Measurements from ENCODE around the gene PSME3. TPM values are rescaled to one million over a fixed set of nuclear protein-coding genes. Genes with fewer than 3 reads are reported as not detected.
A peak's percentile ranks its signal among the peaks of the same experiment; 100 is the strongest.

The PSME3 gene
- total and polyA plus RNA-seq, 11 donors = 47.4 to 157 (median 67.7) TPM

DNA sequence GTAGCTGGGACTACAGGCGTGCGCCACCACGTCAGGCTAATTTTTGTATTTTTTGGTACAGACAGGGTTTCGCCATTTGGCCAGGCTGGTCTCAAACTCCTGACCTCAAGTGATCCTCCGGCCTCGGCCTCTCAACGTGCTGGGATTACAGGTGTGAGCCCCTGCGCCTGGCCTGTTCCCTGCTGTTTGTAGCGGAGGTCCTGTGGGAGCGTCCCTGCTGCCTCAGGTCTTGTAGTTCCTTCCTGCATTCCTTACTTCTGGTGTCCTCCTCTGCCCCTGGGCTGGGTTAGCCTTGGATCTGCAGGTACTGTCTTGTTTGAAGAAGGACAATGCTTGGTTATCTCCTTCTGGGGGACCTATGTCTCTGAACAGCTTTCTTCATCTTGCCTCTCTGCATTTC, 43.8 kb downstream of the PSME3 start:
- Histone ChIP-seq H3K4me3 (no peak overlapping the region), H3K27ac (no peak overlapping the region), H3K9me3 (no peaks in the 10 kb centered on the region), H3K36me3 (no peaks in the 10 kb centered on the region), H3K27me3 (peaks cover 0 to 4% (median 0%) of the 10 kb centered on the region in 9 donors), H3K4me1 (no peaks in the 10 kb centered on the region)
- intact Hi-C loops (cut with DNase I) = no loop called here
- TF ChIP-seq, protein P1, sequence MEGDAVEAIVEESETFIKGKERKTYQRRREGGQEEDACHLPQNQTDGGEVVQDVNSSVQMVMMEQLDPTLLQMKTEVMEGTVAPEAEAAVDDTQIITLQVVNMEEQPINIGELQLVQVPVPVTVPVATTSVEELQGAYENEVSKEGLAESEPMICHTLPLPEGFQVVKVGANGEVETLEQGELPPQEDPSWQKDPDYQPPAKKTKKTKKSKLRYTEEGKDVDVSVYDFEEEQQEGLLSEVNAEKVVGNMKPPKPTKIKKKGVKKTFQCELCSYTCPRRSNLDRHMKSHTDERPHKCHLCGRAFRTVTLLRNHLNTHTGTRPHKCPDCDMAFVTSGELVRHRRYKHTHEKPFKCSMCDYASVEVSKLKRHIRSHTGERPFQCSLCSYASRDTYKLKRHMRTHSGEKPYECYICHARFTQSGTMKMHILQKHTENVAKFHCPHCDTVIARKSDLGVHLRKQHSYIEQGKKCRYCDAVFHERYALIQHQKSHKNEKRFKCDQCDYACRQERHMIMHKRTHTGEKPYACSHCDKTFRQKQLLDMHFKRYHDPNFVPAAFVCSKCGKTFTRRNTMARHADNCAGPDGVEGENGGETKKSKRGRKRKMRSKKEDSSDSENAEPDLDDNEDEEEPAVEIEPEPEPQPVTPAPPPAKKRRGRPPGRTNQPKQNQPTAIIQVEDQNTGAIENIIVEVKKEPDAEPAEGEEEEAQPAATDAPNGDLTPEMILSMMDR (IDR thresholded peaks at IDR 0.05) = no peak
- TF ChIP-seq POLR2A (IDR thresholded peaks at IDR 0.05) = no peak
- WGBS, 4 donors = 87 to 93% (median 90%) methylated on average over 10 of the region's 10 CpGs
- ATAC-seq = no peak
- DNase-seq = no peak

DNA sequence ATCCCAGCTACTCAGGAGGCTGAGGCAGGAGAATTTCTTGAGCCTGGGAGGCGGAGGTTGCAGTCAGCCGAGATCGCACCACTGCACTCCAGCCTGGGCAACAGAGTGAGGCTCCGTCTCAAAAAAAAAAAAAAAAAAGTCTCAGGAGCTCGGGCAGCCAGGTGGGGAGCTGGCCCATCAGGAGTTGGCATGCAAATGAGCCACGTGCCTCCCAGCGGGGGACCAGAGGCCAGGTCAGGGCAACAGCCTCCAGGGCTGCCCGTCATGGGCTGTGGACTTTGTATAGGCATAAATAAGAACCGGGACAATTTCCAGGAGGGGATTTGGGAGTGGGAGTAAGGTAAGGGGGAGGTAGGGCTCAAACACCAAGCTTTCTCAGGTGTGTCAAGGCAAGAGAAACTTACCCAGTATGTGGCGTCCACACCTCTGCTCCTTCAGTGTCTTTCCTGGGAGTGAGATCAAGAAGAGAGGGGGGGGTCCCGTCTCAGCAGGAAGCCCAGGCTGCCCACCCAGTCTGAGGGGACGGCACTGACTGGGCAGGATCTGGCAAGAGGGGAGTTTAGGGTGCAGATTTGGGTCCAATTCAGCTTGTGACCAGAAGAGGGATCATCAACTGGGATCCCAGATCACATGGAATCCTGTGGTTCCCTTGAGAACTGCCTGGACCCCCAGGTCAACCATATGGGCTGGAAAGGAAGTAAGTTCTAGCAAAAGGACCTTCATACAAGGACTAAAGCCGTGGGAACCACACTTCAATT, 45.1 kb downstream of the PSME3 start:
- intact Hi-C loops (cut with DNase I) = no loop called here

DNA sequence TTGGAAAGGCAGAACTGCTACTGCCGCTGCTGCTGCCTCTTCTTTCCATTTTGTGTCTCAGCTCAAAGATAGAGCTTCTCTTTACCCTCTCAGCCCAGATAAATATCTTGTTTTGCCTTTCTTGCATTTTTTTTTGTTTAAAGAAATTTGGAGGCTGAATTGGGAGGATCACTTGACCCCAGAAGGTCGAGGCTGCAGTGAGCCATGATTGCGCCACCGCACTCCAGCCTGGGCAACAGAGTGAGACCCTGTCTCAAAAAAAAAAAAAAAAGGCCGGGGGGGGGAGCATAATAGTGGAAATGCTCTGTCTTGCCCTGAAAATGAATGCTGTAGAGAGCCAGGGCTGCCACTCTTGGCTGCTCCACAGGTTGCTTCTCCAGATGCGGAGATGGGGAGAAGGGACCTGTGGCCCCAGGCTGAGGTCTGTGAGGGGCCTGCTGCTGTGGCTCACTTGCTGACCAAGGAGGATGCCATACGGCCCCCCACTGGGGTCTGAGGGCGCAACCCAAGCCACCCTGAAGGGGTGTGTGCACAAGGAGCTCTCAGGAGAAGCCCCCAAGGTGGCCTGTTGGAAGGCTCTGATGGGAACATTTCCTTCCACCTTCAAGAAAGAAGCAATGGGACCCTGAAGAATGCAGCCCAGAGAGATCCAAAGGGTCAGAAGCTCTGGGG, 45.9 kb downstream of the PSME3 start:
- Histone ChIP-seq H3K9me3 (no peaks in the 10 kb centered on the region), H3K27ac (peak overlapping the region in 1 of 12 donors; percentile 29), H3K36me3 (no peaks in the 10 kb centered on the region), H3K27me3 (peaks cover 0 to 4% (median 0%) of the 10 kb centered on the region in 9 donors), H3K4me3 (no peak overlapping the region), H3K4me1 (no peaks in the 10 kb centered on the region)
- intact Hi-C loops (cut with DNase I) = no loop called here
- no peak for ATAC-seq
- 78 to 86% (median 82%) methylated on average over 6 to 8 of the region's 8 CpGs for WGBS, 4 donors
- no peak for DNase-seq
- TF ChIP-seq, protein P1 (IDR thresholded peaks at IDR 0.05) = no peak
- no peak for TF ChIP-seq POLR2A (IDR thresholded peaks at IDR 0.05)

More for the DNA sequence above, 45.1 kb downstream of the PSME3 start:
- ATAC-seq = no peak
- Histone ChIP-seq H3K4me1 (no peaks in the 10 kb centered on the region), H3K27ac (no peak overlapping the region), H3K36me3 (no peaks in the 10 kb centered on the region), H3K4me3 (no peak overlapping the region), H3K9me3 (no peaks in the 10 kb centered on the region), H3K27me3 (peaks cover 0 to 4% (median 0%) of the 10 kb centered on the region in 9 donors)
- no peak for DNase-seq
- TF ChIP-seq, protein P1 (IDR thresholded peaks at IDR 0.05) = peak in 1 of 12 donors; percentile 13
- no peak for TF ChIP-seq POLR2A (IDR thresholded peaks at IDR 0.05)
- WGBS, 4 donors = 46 to 52% (median 47%) methylated on average over 13 of the region's 13 CpGs

DNA sequence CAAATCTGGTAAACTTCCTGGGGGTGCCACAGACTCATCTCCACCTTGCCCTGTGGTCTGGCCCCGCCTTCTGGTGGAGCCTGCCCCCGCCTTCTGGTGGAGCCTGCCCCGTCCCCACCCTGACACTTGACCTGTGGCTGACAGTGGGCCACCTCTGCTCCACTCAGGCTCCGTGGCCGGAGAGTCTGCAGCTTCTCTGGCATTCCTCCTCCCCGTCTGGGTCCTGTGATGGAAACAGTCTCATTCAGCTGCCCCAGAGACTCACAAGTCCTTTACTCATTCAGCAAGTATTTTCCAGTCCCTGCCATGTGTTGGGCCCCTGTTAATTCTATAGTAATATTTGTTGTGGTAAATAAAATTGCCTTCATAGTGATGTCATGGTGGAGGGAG, 46.4 kb downstream of the PSME3 start:
- Histone ChIP-seq H3K36me3 (no peaks in the 10 kb centered on the region), H3K4me1 (no peaks in the 10 kb centered on the region), H3K27me3 (peaks cover 0 to 4% (median 0%) of the 10 kb centered on the region in 9 donors), H3K9me3 (no peaks in the 10 kb centered on the region), H3K4me3 (no peak overlapping the region), H3K27ac (no peak overlapping the region)
- DNase-seq (no peak), ATAC-seq (no peak)
- TF ChIP-seq POLR2A (IDR thresholded peaks at IDR 0.05) = no peak
- TF ChIP-seq, protein P1 (IDR thresholded peaks at IDR 0.05) = no peak
- intact Hi-C loops (cut with DNase I) = no loop called here
- WGBS, 4 donors = 58 to 62% (median 58%) methylated on average over 6 of the region's 6 CpGs

Data from heart left ventricle (tissue), 16 donors.